Keratinocyte (primary cell): ENCODE data around the gene MAPK4.

ENCODE experiments used
- CTCF ChIP-seq, 3 experiments: IDR thresholded peaks in 1 of 3; conservative IDR thresholded peaks in 1 of 3; optimal IDR thresholded peaks in 1 of 3; 2 replicates in 2 of 3; 3 replicates in 1 of 3; pipeline versions ENCODE3 to v1.5.1; 2011; ENCODE audit warnings: low read length in 3 of 3, mild to moderate bottlenecking in 3 of 3, moderate library complexity in 2 of 3, control low read depth in 1 of 3, inconsistent platforms in 1 of 3; ENCODE audit not compliant: insufficient read depth in 2 of 3; ENCODE audit errors: extremely low read depth in 1 of 3
- EZH2 ChIP-seq: IDR thresholded peaks from one replicate; pipeline ENCODE4 v1.6.1; 2012; ENCODE audit warnings: inconsistent platforms, mild to moderate bottlenecking, low read length, moderate library complexity

GRCh38 chr18:50558948-50559751 is 737 bp upstream of the MAPK4 start:
- TF ChIP-seq CTCF (optimal IDR thresholded peaks at IDR 0.05 in 1 of 3, IDR thresholded peaks at IDR 0.05 in 1 of 3, conservative IDR thresholded peaks at IDR 0.05 in 1 of 3; ENCODE audit: extremely low read depth in 1 of 3, insufficient read depth in 2 of 3, low read length in 3 of 3), result no peak
- peak; percentile 86 for TF ChIP-seq EZH2
